ENCODE data around the gene PROB1. TPM values are rescaled to one million over a fixed set of nuclear protein-coding genes. Genes with fewer than 3 reads are reported as not detected.

PROB1 gene
- total and polyA plus RNA-seq, 2 of the 8 experiments (the other 6 are each of a cell fraction or from before 2014, with no cell fraction given), result 0.89 to 3.1 TPM

- TF ChIP-seq ATF2 (IDR thresholded peaks at IDR 0.05; ENCODE audit: low read length) (peak; percentile 55; the same call in 1 of the 2 replicates), SUZ12 (IDR thresholded peaks at IDR 0.05; ENCODE audit: low read length) (no peak), NRF1 (IDR thresholded peaks at IDR 0.05; ENCODE audit: low read depth, low read length) (no peak)
Measured at GRCh38 chr5:139439013-139439903, 44.4 kb upstream of the PROB1 start, which contains the start of gene DNAJC18 (continued).
